Trophoblast cell (in vitro differentiated cells and primary cell): Measurements from ENCODE around the gene ZNF277. TPM values are rescaled to one million over a fixed set of nuclear protein-coding genes. Genes with fewer than 3 reads are reported as not detected.

Source experiments
- DNase-seq, 2 donors: peaks; one replicate each; pipeline ENCODE4 v3.0.0-alpha.2; 2016
- H2AFZ ChIP-seq: 2 replicates; pipeline ENCODE4 v1.6.1; 2013; ENCODE audit warnings: low read length, moderate library complexity, mild to moderate bottlenecking; ENCODE audit not compliant: insufficient read depth, poor library complexity
- H2AK5ac ChIP-seq: 2 replicates; pipeline ENCODE4 v1.6.1; 2013; ENCODE audit warnings: mild to moderate bottlenecking, low read length
- H2BK120ac ChIP-seq: 2 replicates; pipeline ENCODE4 v1.6.1; 2013; ENCODE audit warnings: low read length, mild to moderate bottlenecking, moderate library complexity; ENCODE audit not compliant: insufficient read depth, poor library complexity
- H2BK12ac ChIP-seq: 2 replicates; pipeline ENCODE4 v1.6.1; 2013; ENCODE audit warnings: mild to moderate bottlenecking, low read length, moderate library complexity
- H2BK5ac ChIP-seq: 2 replicates; pipeline ENCODE4 v1.6.1; 2013; ENCODE audit warnings: low read length, low read depth, moderate library complexity, mild to moderate bottlenecking; ENCODE audit not compliant: poor library complexity
- H3K14ac ChIP-seq: 2 replicates; pipeline ENCODE4 v1.6.1; 2013; ENCODE audit warnings: mild to moderate bottlenecking, low read length
- H3K18ac ChIP-seq: 2 replicates; pipeline ENCODE4 v1.6.1; 2013; ENCODE audit warnings: mild to moderate bottlenecking, low read length
- H3K23ac ChIP-seq: 2 replicates; pipeline ENCODE4 v1.6.1; 2013; ENCODE audit warnings: low read length
- H3K27ac ChIP-seq: 2 replicates; pipeline ENCODE4 v1.5.1; 2013; ENCODE audit warnings: low read depth, mild to moderate bottlenecking, inconsistent platforms, low read length, moderate library complexity
- H3K27me3 ChIP-seq: 2 replicates; pipeline ENCODE4 v1.6.1; 2013; ENCODE audit warnings: inconsistent platforms, mild to moderate bottlenecking, low read length, moderate library complexity; ENCODE audit not compliant: insufficient read depth
- H3K36me3 ChIP-seq, 2 experiments: 1 replicate in 1 of 2; 2 replicates in 1 of 2; pipeline ENCODE4 v1.6.1; 2013; ENCODE audit warnings: low read length in 2 of 2, mild to moderate bottlenecking in 2 of 2, moderate library complexity in 1 of 2; ENCODE audit not compliant: insufficient read depth in 2 of 2, control insufficient read depth in 1 of 2
- H3K4ac ChIP-seq: 2 replicates; pipeline ENCODE4 v1.6.1; 2013; ENCODE audit warnings: low read depth, mild to moderate bottlenecking, low read length, moderate library complexity
- H3K4me1 ChIP-seq, 2 experiments: 1 replicate in 1 of 2; 2 replicates in 1 of 2; pipeline ENCODE4 v1.6.1; 2013; ENCODE audit warnings: low read length in 2 of 2, mild to moderate bottlenecking in 2 of 2, moderate library complexity in 1 of 2; ENCODE audit not compliant: insufficient read depth in 2 of 2, control insufficient read depth in 1 of 2
- H3K4me2 ChIP-seq: 2 replicates; pipeline ENCODE4 v1.6.1; 2013; ENCODE audit warnings: inconsistent platforms, mild to moderate bottlenecking, low read length, moderate library complexity
- H3K4me3 ChIP-seq: 2 replicates; pipeline ENCODE4 v1.5.1; 2013; ENCODE audit warnings: mild to moderate bottlenecking, low read depth, low read length, inconsistent platforms
- H3K79me1 ChIP-seq: one replicate; pipeline ENCODE4 v1.6.1; 2013; ENCODE audit warnings: low read length
- H3K79me2 ChIP-seq: 2 replicates; pipeline ENCODE4 v1.6.1; 2013; ENCODE audit warnings: low read length, mild to moderate bottlenecking; ENCODE audit not compliant: control insufficient read depth, insufficient read depth, poor library complexity
- H3K9ac ChIP-seq: 2 replicates; pipeline ENCODE4 v1.6.1; 2013; ENCODE audit warnings: mild to moderate bottlenecking, low read length
- H3K9me3 ChIP-seq: 2 replicates; pipeline ENCODE4 v1.6.1; 2013; ENCODE audit warnings: low read depth, mild to moderate bottlenecking, control low read depth, inconsistent platforms, low read length; ENCODE audit not compliant: insufficient read depth
- H4K12ac ChIP-seq: 2 replicates; pipeline ENCODE4 v1.6.1; 2013; ENCODE audit warnings: low read depth, mild to moderate bottlenecking, low read length, moderate library complexity
- H4K8ac ChIP-seq: 2 replicates; pipeline ENCODE4 v1.6.1; 2013; ENCODE audit warnings: low read depth, mild to moderate bottlenecking, low read length, moderate library complexity
- H4K91ac ChIP-seq: one replicate; pipeline ENCODE4 v1.6.1; 2013; ENCODE audit warnings: low read depth, mild to moderate bottlenecking, low read length, moderate library complexity
- WGBS: extraction: QIAGEN DNeasy Blood & Tissue Kit; methylation state at CpG from one replicate; pipeline ENCODE4 v1.1.7; 2013; ENCODE audit warnings: missing lambda C conversion rate; ENCODE audit not compliant: insufficient read length, insufficient coverage; ENCODE audit errors: extremely low coverage; 5-methylcytosine and 5-hydroxymethylcytosine counted together
- polyA plus RNA-seq: library from polyadenylated mRNA; stranded (reverse); fragments of 200-250 nt; gene quantifications from 2 replicates; pipeline ENCODE4 v1.2.3, GENCODE V29; 2013

The ZNF277 gene, protein sequence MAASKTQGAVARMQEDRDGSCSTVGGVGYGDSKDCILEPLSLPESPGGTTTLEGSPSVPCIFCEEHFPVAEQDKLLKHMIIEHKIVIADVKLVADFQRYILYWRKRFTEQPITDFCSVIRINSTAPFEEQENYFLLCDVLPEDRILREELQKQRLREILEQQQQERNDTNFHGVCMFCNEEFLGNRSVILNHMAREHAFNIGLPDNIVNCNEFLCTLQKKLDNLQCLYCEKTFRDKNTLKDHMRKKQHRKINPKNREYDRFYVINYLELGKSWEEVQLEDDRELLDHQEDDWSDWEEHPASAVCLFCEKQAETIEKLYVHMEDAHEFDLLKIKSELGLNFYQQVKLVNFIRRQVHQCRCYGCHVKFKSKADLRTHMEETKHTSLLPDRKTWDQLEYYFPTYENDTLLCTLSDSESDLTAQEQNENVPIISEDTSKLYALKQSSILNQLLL
- 48.3 and 54.2 TPM in 2 replicates for polyA plus RNA-seq

GRCh38 chr7:112206238-112206990, at the start of gene ZNF277, which contains the start of gene DOCK4:
Gene ZNF277 (plus strand): TSS chr7:112206695. CDS start chr7:112206717, 22 bp downstream.
Gene DOCK4 (minus strand): TSS chr7:112206399. CDS start chr7:112206138, 261 bp downstream.
- no peaks in the 10 kb centered on the region for H3K9me3 ChIP-seq
- H3K4me2 ChIP-seq: peak within 1 kb of the TSS; percentile 91
- H2AFZ ChIP-seq: peak within 1 kb of the TSS; percentile 97
- H4K12ac ChIP-seq: peak within 1 kb of the TSS; percentile 71
- H3K79me2 ChIP-seq: peaks cover 13% of the 10 kb centered on the region
- H3K79me1 ChIP-seq: peaks cover 13% of the 10 kb centered on the region
- H3K23ac ChIP-seq: no peak within 1 kb of the TSS
- peak within 1 kb of the TSS; percentile 92 for H4K8ac ChIP-seq
- H3K27ac ChIP-seq: peak within 1 kb of the TSS; percentile 63
- peak within 1 kb of the TSS; percentile 89 for H3K18ac ChIP-seq
- peak within 1 kb of the TSS; percentile 90 for H2AK5ac ChIP-seq
- H3K36me3 ChIP-seq: no peaks in the 10 kb centered on the region
- peak within 1 kb of the TSS; percentile 97 for H3K4me3 ChIP-seq
- H3K9ac ChIP-seq: peak within 1 kb of the TSS; percentile 88
- peak within 1 kb of the TSS; percentile 91 for H3K14ac ChIP-seq
- peak within 1 kb of the TSS; percentile 74 for H2BK5ac ChIP-seq
- H2BK120ac ChIP-seq: peak within 1 kb of the TSS; percentile 71
- WGBS: no CpG with 5 or more reads among the region's 67 CpGs
- no peaks in the 10 kb centered on the region for H3K27me3 ChIP-seq
- peak; percentile 99 to 100 for DNase-seq
- peak within 1 kb of the TSS; percentile 65 for H4K91ac ChIP-seq
- H3K4ac ChIP-seq: peak within 1 kb of the TSS; percentile 92
- peak within 1 kb of the TSS; percentile 38 for H2BK12ac ChIP-seq
- peaks cover 3 to 6% of the 10 kb centered on the region in 2 experiments for H3K4me1 ChIP-seq

GRCh38 chr7:112157072-112157471, 49.4 kb upstream of the ZNF277 start:
- WGBS: no CpG with 5 or more reads among the region's 4 CpGs
- Histone ChIP-seq H3K4ac (no peak overlapping the region), H3K4me3 (no peak overlapping the region), H4K12ac (no peak overlapping the region), H3K9me3 (no peaks in the 10 kb centered on the region), H2AFZ (no peak overlapping the region), H2BK12ac (no peak overlapping the region), H3K79me2 (no peaks in the 10 kb centered on the region), H3K36me3 (no peaks in the 10 kb centered on the region), H3K14ac (no peak overlapping the region), H2BK5ac (no peak overlapping the region), H3K79me1 (peaks cover 4% of the 10 kb centered on the region), H4K8ac (no peak overlapping the region), H3K4me2 (no peak overlapping the region), H2AK5ac (no peak overlapping the region), H3K27me3 (no peaks in the 10 kb centered on the region), H3K9ac (no peak overlapping the region), H4K91ac (no peak overlapping the region), H3K23ac (no peak overlapping the region), H3K27ac (no peak overlapping the region), H3K4me1 (peaks cover 0 to 3% of the 10 kb centered on the region in 2 experiments), H3K18ac (no peak overlapping the region), H2BK120ac (no peak overlapping the region)
- no peak for DNase-seq

DNA sequence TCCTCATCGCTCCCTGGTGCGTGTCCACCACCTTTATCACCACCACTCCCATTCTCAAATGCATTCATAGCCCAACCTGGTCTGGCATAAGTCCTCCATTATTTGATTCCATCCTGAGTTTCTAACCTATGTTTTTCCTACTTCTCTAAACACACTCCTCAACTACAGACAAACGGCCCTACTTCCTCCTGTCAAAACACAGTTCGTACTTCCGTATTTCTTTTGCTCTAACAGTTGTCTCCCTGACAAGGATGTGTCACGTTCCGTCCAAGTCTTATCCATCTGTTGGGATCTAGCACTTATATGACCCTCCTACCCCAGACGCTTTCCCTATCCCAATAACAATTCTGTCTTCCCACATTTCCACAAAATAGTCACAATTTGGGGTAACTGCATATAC, 47.1 kb upstream of the ZNF277 start:
- Histone ChIP-seq H3K23ac (no peak overlapping the region), H3K79me2 (peaks cover 2% of the 10 kb centered on the region), H3K14ac (no peak overlapping the region), H3K36me3 (no peaks in the 10 kb centered on the region), H3K9ac (no peak overlapping the region), H2BK5ac (no peak overlapping the region), H3K18ac (no peak overlapping the region), H3K9me3 (no peaks in the 10 kb centered on the region), H4K8ac (no peak overlapping the region), H2AK5ac (no peak overlapping the region), H4K91ac (no peak overlapping the region), H4K12ac (no peak overlapping the region), H3K4me3 (no peak overlapping the region), H2BK120ac (no peak overlapping the region), H3K27me3 (no peaks in the 10 kb centered on the region), H2BK12ac (no peak overlapping the region), H3K4me1 (peaks cover 5 to 7% of the 10 kb centered on the region in 2 experiments), H2AFZ (no peak overlapping the region), H3K4me2 (no peak overlapping the region), H3K79me1 (peaks cover 11% of the 10 kb centered on the region), H3K27ac (no peak overlapping the region), H3K4ac (peak overlapping the region; percentile 4)
- no CpG with 5 or more reads among the region's 8 CpGs for WGBS
- peak in 1 of 2 donors; percentile 8 for DNase-seq

- no peak for DNase-seq
- Histone ChIP-seq H4K12ac (no peak overlapping the region), H3K27me3 (no peaks in the 10 kb centered on the region), H2BK5ac (no peak overlapping the region), H2BK120ac (no peak overlapping the region), H3K79me2 (peaks cover 2% of the 10 kb centered on the region), H3K18ac (no peak overlapping the region), H3K4me2 (no peak overlapping the region), H2AFZ (no peak overlapping the region), H3K14ac (no peak overlapping the region), H2BK12ac (no peak overlapping the region), H3K27ac (peak overlapping the region; percentile 72), H3K4me3 (no peak overlapping the region), H3K9me3 (no peaks in the 10 kb centered on the region), H3K79me1 (peaks cover 11% of the 10 kb centered on the region), H4K91ac (peak overlapping the region; percentile 22), H3K36me3 (no peaks in the 10 kb centered on the region), H3K4me1 (peaks cover 5 to 7% of the 10 kb centered on the region in 2 experiments), H4K8ac (no peak overlapping the region), H2AK5ac (no peak overlapping the region), H3K9ac (no peak overlapping the region), H3K4ac (no peak overlapping the region), H3K23ac (no peak overlapping the region)
- no CpG with 5 or more reads among the region's 2 CpGs for WGBS
Measured at GRCh38 chr7:112160130-112160770, 46.2 kb upstream of the ZNF277 start.
